GDM1 (cell line): Measurements from ENCODE around the gene P2RY13.
A peak's percentile ranks its signal among the peaks of the same experiment; 100 is the strongest.

ENCODE experiments used
- DNase-seq: peaks from one replicate; lab custom pipeline; 2025; lab: John Stamatoyannopoulos, UW

P2RY13 gene

GRCh38 chr3:151329363-151329762 lies at the start of gene P2RY13:
P2RY13 (minus strand) TSS chr3:151329549; CDS start chr3:151329528, 21 bp downstream.
- DNase-seq: no peak

GRCh38 chr3:151377768-151378385 lies 48.5 kb upstream of the P2RY13 start:
- DNase-seq: no peak

DNA sequence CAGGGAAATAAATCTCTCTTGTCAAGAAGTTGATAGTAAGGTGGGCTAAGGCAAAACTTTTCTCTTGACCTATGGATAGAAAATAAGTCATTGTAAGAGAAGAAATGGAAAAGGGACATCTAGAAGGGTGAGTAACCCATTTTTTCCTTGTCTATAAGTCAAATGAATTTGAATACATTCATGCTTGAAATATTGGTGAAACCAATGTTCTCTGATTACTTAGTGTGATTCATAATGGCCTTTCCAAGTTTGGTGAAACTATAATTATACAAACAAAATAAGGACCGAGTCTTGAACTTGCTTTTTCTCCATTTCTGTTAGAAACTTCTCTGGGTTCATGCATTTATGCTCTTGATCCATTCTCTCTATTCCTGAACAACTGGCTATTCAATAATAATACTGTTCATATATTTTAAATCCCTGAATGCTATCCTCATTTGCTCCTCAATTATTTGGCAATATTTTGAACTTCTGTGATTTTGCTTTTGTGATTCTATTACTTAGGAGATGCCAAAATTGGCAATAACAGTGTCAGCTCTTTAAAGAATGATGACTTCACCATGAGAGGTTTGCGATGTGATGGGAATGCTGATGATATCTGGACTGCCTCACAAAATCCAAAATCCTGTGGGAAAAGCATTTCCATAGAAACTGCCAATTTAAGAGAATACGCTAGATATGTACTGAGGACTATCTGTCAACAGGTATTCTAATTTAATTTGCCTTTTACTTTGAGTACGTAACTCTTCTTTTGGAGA lies 42.9 kb upstream of the P2RY13 start:
- DNase-seq: no peak

GRCh38 chr3:151371526-151371925 lies 42.2 kb upstream of the P2RY13 start:
- DNase-seq: no peak

DNA sequence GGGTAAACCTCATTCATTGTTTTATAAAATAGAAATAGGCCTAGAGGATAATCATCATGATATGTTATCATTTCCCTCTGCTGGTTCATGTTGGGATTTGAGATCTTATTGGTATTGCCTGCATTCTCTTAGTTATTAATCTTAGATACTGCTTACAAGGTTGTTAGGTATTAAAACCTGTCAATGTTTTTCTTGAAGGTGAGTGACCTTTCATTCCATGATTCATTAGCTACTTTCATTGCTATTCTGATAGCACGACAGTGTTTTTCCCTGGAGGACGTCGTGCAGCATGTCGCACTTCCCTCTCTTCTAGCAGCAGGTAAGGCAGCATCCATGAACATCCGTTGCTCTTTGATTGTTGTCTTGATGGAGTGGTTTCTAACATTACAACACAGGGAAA lies 38.1 kb upstream of the P2RY13 start:
- DNase-seq: no peak

- DNase-seq: no peak
Measured at GRCh38 chr3:151366993-151367392, 37.6 kb upstream of the P2RY13 start.

DNA sequence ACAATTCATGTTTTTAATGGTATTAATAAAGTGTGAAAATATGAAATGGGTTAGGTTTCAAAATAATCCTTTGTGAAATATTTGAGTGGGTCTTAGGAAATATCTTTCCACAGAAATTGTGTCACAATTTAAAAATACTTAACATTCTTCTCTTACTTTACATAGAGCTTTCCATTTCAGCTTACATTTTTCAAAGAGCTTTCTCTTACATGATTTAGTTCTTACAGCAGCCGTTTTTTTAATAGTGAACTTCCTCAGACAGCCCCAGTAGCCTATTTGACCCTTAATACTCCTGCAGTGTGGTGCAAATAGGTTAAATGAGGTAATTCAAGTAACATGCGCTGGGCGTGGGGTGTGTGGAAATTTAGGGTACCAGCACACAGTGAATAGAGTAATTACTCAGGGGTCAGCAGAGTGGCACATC lies 33.4 kb upstream of the P2RY13 start:
- no peak for DNase-seq

DNA sequence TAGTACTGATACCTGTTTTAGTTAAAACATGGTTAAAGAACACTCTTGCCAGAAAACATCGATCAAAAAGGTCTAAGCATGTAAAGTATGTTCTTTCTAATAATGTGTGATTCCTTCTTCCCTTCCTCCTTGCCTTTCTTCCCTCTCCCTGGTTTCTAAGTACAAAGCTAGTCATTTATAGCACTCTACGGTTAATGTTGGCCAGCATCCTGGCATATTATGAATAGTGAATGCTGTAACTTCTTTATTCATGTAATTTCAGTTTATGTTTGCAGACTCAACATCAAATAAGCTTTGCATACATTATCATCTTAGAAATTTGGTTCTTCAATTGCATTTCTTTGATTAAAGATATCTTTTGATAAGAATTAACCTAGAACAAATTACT lies 28.1 kb upstream of the P2RY13 start:
- no peak for DNase-seq

DNA sequence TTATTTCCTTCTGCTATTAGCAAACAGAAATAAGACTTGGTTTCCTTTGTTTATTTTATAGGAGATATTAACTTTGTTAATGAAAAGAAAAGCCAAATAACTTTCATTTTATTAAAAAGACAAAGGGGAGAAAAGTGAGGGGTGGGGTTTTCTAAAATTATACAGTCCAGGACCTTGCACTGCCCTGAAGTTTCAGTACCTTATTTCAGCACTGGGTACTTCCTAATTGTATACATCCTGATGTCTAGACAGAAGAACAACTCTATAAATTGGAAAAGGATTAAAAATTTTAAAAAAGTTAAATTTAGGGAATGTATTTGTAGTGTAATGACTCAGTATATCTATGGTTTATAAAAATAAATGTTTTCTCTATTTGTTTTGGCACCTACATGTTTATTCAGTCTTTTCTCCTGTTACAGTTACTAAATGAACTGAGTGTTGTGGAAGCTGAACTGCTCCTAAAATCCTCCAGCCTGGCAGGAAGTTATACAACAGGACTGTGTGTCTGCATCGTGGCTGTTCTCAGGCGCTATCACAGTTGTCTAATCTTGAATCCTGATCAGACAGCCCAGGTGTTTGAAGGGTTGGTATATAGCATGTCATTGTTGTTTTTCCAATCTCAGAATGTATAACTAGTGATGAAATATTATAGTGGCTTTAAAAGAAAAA lies 27.6 kb upstream of the P2RY13 start:
- DNase-seq: no peak

DNA sequence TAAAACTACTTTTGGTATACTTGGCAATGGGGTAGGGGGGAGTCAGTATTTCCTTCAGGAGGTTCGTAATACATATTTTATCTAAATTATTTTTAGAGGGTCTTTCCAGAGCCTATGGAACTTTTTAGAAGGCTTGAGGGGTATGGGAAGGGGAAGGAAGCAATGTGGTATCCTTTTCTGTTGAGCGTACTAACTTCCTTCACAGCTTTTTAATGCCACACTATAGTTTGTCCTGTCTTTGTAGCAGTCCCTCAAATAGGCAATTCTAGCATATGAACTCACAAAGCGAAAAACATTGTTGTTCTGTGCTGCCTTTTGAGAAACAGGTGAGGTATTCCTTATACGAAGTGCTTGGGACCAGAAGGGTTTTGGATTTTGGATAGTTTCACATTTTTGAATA lies 22.3 kb upstream of the P2RY13 start:
- DNase-seq: no peak

DNA sequence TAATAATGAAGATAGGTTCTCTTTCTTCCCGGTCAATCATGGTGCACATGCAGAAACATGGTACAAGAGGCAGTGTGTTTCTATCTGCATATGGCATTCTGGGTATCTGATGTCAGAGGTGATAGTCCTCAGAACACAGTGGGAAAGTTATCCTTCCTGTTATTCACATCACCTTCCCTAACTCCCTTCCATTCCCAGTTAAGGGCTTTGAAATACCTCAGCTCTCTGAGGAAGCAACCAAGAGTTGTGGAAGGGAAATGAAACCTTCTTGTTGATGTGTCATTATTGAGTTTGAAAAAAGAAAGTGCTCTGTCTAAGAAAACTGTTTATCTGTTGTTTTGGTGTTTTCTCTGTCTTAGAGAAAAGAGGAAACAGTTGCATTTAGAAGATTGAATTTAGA lies 21.9 kb upstream of the P2RY13 start:
- DNase-seq: no peak

GRCh38 chr3:151350656-151351055 lies 21.3 kb upstream of the P2RY13 start:
- no peak for DNase-seq

DNA sequence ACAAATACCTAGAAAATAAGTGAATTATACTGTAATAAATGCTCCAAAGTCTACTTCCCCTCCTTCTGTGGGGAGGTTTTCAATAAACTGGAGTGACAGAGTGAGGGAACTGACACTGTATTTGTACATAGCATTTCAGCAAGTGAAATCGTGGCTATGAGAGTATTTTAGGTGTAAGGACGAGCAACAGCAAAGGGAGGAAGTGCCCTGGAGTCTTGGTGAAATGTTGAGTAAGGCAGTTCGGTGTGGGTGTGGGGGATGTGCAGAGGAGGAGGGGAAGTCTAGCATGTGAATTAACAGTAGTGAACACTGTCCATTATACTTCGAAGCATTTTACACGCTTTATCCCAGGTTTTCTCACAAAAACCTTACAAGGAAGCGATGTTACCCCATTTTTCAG lies 18.1 kb upstream of the P2RY13 start:
- DNase-seq: peak; percentile 72

DNA sequence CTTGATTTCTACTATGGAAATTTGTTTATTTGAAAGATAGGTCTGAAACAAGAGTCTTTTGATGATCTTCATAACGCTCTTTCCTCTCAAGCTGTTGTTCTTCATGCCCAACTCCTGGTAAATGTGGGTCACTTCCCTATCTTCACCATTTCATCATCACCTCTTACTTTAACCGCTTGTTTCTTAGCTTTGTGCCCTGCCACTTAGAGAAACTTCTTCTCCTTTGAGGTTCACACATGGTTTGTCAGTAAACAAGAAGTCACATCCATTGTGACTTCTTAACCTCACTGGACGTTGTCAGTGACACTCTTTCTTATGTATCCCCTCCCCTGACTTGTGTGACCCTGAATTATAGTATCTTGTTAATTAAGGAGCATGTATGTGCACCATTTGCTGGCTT lies 16.9 kb upstream of the P2RY13 start:
- no peak for DNase-seq

DNA sequence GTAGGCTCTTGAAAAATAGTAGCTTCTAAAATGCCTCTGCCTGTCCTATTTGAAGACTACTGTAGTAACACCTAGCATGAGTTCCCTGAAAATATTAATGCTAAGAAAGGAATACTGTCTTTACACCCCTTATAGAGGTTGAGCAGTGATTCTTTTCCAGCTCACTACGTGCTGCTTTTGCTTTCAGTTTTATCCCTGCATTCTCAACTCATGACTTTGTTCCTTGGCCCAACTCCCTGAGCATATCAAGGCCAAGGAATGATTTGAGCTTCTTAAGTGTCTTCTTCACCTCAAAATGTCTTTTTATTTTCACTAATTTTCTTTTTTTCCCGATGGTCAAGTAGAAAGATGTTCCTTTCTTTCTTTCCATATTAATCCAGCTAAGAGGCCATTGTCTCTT lies 16.5 kb upstream of the P2RY13 start:
- no peak for DNase-seq

DNA sequence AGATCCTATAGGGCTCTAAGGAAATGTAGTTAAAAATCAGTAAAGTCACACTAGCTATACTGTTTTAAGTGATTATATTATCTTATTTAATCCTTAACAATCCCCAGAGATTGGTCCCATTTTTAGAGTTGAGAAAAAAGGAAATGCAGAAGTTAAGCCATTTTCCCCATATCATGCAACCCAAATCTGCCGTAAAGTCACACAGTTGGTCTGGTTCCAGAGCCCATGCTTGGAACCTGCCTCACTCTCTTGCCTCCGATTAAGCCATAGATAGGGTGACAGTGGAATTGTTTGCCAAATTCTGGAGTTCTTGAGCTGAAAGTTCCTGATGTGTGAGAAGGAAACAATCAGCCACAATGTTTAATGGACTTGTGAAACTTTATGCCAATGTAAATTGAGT lies 2.3 kb upstream of the P2RY13 start:
- no peak for DNase-seq

GRCh38 chr3:151330899-151331298 lies 1.6 kb upstream of the P2RY13 start:
- no peak for DNase-seq

DNA sequence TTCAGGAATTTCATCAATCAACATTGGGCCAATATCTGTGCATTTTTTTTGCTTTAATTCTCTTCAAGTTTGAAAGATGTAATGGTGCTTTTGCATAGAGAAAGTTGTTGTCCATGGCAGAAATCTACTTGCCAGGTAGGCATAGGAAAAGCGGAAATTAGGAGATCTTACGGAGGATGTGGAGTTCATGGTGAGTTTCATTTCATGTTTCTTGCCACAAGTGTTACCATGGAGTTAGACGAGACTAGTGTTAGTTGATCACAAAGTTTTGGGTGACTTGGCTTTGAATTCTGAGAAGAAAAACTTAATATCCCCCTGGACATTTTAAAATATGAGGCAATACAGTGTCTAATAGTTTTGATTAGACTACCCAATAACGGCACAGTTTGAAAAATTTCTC lies 1.0 kb upstream of the P2RY13 start:
- no peak for DNase-seq

DNA sequence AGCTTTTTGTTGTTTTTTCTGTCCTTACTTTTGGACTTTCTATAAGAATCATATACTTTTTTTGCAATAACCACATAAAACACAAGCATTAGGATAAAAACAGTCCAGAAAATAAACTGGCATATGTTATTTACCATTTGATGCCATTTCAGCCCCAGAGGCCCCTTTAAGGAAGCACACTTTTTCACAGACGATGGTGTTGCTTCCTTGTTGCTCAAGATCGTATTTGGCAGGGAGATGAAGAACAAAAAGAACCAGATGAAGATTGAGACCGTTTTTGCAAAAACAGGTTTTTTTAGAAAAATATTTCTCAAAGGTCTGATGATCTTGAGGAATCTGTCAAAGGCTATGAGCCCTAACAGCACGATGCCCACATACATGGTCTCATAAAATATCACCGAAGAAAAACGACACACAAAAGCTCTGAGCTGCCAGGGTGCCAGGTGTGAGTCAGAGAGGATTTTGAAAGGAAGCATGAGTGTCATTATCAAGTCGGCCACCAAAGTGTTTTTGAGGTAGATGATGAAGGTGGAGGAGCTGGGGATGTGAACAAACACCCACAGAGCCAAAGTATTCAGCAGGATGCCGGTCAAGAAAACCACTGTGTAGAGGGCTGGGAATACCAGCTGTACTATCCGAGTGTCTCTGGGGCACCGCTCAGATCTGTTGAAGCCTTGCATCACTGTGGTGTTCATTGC lies 902 bp downstream of the P2RY13 start:
- no peak for DNase-seq

DNA sequence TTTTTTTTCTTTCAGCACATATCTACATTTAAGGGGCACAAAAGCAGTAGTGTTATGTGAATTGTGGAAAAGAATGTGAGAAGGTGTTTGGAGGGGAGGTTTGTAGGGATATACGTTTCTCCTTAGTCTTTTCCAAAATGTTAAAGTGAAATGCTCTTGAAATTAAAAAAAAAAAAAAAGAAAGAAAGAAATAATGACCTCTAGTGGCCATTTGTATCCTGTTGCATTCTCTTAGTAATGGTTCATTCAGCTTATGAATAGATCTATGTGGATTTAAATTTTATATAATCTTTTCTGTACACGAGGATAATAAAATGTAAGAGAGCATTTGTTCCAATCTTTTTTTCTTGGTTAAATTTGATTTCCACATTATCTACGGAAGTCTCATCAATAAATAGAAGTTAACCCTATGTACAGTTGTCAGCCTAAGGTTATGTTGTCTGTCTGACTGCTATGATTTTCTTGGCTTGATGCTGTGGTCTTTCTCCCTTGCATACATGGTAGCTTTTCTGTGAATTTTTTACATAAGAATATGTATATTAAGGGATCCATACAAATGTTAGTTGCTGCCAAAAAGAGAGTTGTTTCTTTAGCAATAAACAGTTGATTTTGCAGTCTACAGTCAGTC lies 1.7 kb downstream of the P2RY13 start:
- DNase-seq: no peak

DNA sequence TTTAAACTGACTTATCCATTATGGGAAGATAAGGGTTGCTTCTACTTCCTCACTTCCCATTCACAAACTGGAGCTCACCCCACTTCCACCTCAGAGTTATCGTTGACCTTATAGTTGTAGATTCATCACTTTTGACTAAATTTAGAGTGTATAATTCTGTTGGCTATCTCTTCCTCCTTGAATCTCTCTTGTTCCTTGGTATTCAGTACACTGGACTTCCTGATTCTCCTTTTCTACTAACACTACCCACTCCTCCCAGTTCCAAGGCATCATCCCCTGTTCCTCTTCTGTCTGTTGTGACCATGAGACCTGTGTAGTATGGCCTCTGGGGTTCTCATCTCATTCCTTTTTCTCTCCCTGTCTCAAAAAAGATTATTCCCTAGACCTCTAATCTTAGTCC lies 6.8 kb downstream of the P2RY13 start:
- no peak for DNase-seq

- no peak for DNase-seq
Measured at GRCh38 chr3:151321526-151321925, 7.8 kb downstream of the P2RY13 start.
